ENCODE data around the gene THAP8.
"Not testable (repeated sequence)": the region's sequence is repeated elsewhere in the genome, so short reads cannot be mapped to it uniquely, and the experiment has no call there.

Gene THAP8

GRCh38 chr19:36072081-36072480 lies 18.0 kb upstream of the THAP8 start:
- Histone ChIP-seq H3K36me3 (replicated peaks; ENCODE audit: insufficient read depth, low read length) (no peaks in the 10 kb centered on the region), H3K4me3 (ENCODE audit: low read length) (no peak overlapping the region), H3K27me3 (replicated peaks; ENCODE audit: insufficient read depth, low read length) (no peaks in the 10 kb centered on the region), H3F3A (ENCODE audit: insufficient read depth, low read length) (no peaks in the 10 kb centered on the region), H3K9me3 (replicated peaks; ENCODE audit: insufficient read depth, low read length) (no peaks in the 10 kb centered on the region), H3K4me2 (ENCODE audit: low read depth, low read length) (no peak overlapping the region), H3K9me2 (replicated peaks; ENCODE audit: insufficient read depth, low read length) (no peaks in the 10 kb centered on the region), H3K4me1 (ENCODE audit: low read length) (no peaks in the 10 kb centered on the region), H2AFZ (ENCODE audit: low read length) (no peak overlapping the region), H3K27ac (ENCODE audit: low read length) (no peak overlapping the region), H3K9ac (ENCODE audit: low read length) (no peak overlapping the region), H4K20me1 (ENCODE audit: insufficient read depth, low read length) (no peaks in the 10 kb centered on the region), H3K79me2 (ENCODE audit: low read length) (no peaks in the 10 kb centered on the region)
- TF ChIP-seq EZH2phosphoT487 (IDR thresholded peaks at IDR 0.05; ENCODE audit: low read length) (no peak), EZH2 (optimal IDR thresholded peaks at IDR 0.05; ENCODE audit: low read depth, low read length) (no peak)
- TF ChIP-seq, protein P1, sequence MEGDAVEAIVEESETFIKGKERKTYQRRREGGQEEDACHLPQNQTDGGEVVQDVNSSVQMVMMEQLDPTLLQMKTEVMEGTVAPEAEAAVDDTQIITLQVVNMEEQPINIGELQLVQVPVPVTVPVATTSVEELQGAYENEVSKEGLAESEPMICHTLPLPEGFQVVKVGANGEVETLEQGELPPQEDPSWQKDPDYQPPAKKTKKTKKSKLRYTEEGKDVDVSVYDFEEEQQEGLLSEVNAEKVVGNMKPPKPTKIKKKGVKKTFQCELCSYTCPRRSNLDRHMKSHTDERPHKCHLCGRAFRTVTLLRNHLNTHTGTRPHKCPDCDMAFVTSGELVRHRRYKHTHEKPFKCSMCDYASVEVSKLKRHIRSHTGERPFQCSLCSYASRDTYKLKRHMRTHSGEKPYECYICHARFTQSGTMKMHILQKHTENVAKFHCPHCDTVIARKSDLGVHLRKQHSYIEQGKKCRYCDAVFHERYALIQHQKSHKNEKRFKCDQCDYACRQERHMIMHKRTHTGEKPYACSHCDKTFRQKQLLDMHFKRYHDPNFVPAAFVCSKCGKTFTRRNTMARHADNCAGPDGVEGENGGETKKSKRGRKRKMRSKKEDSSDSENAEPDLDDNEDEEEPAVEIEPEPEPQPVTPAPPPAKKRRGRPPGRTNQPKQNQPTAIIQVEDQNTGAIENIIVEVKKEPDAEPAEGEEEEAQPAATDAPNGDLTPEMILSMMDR (IDR thresholded peaks at IDR 0.05; ENCODE audit: low read length) = no peak
- DNase-seq = no peak

GRCh38 chr19:36068810-36069499 lies 14.9 kb upstream of the THAP8 start:
- DNase-seq; H3K9me2 ChIP-seq (replicated peaks; ENCODE audit: insufficient read depth, low read length); H3K79me2 ChIP-seq (ENCODE audit: low read length); H3K27me3 ChIP-seq (replicated peaks; ENCODE audit: insufficient read depth, low read length); H3F3A ChIP-seq (ENCODE audit: insufficient read depth, low read length); H3K27ac ChIP-seq (ENCODE audit: low read length); H3K4me1 ChIP-seq (ENCODE audit: low read length); H2AFZ ChIP-seq (ENCODE audit: low read length); H3K36me3 ChIP-seq (replicated peaks; ENCODE audit: insufficient read depth, low read length); H4K20me1 ChIP-seq (ENCODE audit: insufficient read depth, low read length); H3K4me3 ChIP-seq (ENCODE audit: low read length); H3K9ac ChIP-seq (ENCODE audit: low read length); H3K9me3 ChIP-seq (replicated peaks; ENCODE audit: insufficient read depth, low read length); H3K4me2 ChIP-seq (ENCODE audit: low read depth, low read length): not testable (repeated sequence)

GRCh38 chr19:36067681-36068080 lies 13.6 kb upstream of the THAP8 start:
- Histone ChIP-seq H2AFZ (ENCODE audit: low read length) (no peak overlapping the region), H3K36me3 (replicated peaks; ENCODE audit: insufficient read depth, low read length) (0 out of 2 replicates have a peak, but pooled peaks cover 2% of the 10 kb centered on the region)

GRCh38 chr19:36064826-36065225 lies 10.7 kb upstream of the THAP8 start:
- H3K4me2 ChIP-seq (ENCODE audit: low read depth, low read length) = no peak overlapping the region
- no peaks in the 10 kb centered on the region for H3K27me3 ChIP-seq (replicated peaks; ENCODE audit: insufficient read depth, low read length)
- no peaks in the 10 kb centered on the region for H3K9me2 ChIP-seq (replicated peaks; ENCODE audit: insufficient read depth, low read length)
- no peak for DNase-seq
- H3K27ac ChIP-seq (ENCODE audit: low read length) = no peak overlapping the region
- peaks cover 2% of the 10 kb centered on the region; the same call in 1 of the 2 replicates for H3K36me3 ChIP-seq (replicated peaks; ENCODE audit: insufficient read depth, low read length)
- no peak overlapping the region for H2AFZ ChIP-seq (ENCODE audit: low read length)
- H3K9me3 ChIP-seq (replicated peaks; ENCODE audit: insufficient read depth, low read length) = no peaks in the 10 kb centered on the region
- H3K4me1 ChIP-seq (ENCODE audit: low read length) = no peaks in the 10 kb centered on the region
- no peaks in the 10 kb centered on the region for H4K20me1 ChIP-seq (ENCODE audit: insufficient read depth, low read length)
- TF ChIP-seq EZH2phosphoT487 (IDR thresholded peaks at IDR 0.05; ENCODE audit: low read length) (no peak), EZH2 (optimal IDR thresholded peaks at IDR 0.05; ENCODE audit: low read depth, low read length) (no peak)
- TF ChIP-seq, protein P1 (IDR thresholded peaks at IDR 0.05; ENCODE audit: low read length) = no peak
- no peak overlapping the region for H3K4me3 ChIP-seq (ENCODE audit: low read length)
- peaks cover 20% of the 10 kb centered on the region for H3K79me2 ChIP-seq (ENCODE audit: low read length)
- H3K9ac ChIP-seq (ENCODE audit: low read length) = no peak overlapping the region
- no peaks in the 10 kb centered on the region for H3F3A ChIP-seq (ENCODE audit: insufficient read depth, low read length)

More at GRCh38 chr19:36067681-36068080, 13.6 kb upstream of the THAP8 start:
- Histone ChIP-seq H4K20me1 (ENCODE audit: insufficient read depth, low read length) (no peaks in the 10 kb centered on the region), H3K4me3 (ENCODE audit: low read length) (no peak overlapping the region), H3K27ac (ENCODE audit: low read length) (no peak overlapping the region), H3K9me3 (replicated peaks; ENCODE audit: insufficient read depth, low read length) (no peaks in the 10 kb centered on the region), H3K79me2 (ENCODE audit: low read length) (peaks cover 4% of the 10 kb centered on the region; the same call in 1 of the 2 replicates), H3K9me2 (replicated peaks; ENCODE audit: insufficient read depth, low read length) (no peaks in the 10 kb centered on the region), H3K4me1 (ENCODE audit: low read length) (no peaks in the 10 kb centered on the region), H3K9ac (ENCODE audit: low read length) (no peak overlapping the region), H3K4me2 (ENCODE audit: low read depth, low read length) (no peak overlapping the region), H3F3A (ENCODE audit: insufficient read depth, low read length) (no peaks in the 10 kb centered on the region), H3K27me3 (replicated peaks; ENCODE audit: insufficient read depth, low read length) (no peaks in the 10 kb centered on the region)
- DNase-seq = no peak
- TF ChIP-seq EZH2 (optimal IDR thresholded peaks at IDR 0.05; ENCODE audit: low read depth, low read length) (no peak), EZH2phosphoT487 (IDR thresholded peaks at IDR 0.05; ENCODE audit: low read length) (no peak)
- TF ChIP-seq, protein P1 (IDR thresholded peaks at IDR 0.05; ENCODE audit: low read length) = no peak
